Measurements from ENCODE around the gene C1orf122. TPM values are rescaled to one million over a fixed set of nuclear protein-coding genes. Genes with fewer than 3 reads are reported as not detected.

Gene C1orf122
- total and polyA plus RNA-seq, 4 donors: 4.5 to 45.1 (median 18.2) TPM

DNA sequence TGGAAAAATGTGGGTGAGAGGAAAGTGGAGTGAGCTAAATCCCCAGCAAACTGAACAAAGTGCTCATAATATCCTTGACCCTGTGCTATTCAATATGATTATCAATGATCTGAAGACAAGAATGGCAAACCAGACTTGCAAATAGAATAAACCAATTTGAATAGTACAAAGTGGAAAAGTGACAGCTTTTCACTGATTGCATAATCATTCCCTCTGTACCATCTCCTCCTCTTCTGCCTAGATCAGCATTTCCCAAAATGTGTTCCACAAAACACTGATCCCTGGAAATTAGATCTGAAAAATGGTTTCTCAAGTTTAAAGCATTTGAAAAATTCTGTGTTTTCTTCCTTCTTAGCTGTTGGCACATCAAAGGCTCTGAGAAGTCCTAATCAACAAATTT, 43.7 kb downstream of the C1orf122 start:
- Histone ChIP-seq H3K36me3 (ENCODE audit: control insufficient read depth in 4 of 4, insufficient read depth in 3 of 4, low read depth in 1 of 4, low read length in 3 of 4) (peaks cover 0 to 8% (median 5%) of the 10 kb centered on the region in 4 donors), H3K4me1 (ENCODE audit: control insufficient read depth in 4 of 4, insufficient read depth in 4 of 4, low read length in 3 of 4) (peaks cover 0 to 20% (median 12%) of the 10 kb centered on the region in 4 donors), H3K9me3 (ENCODE audit: control insufficient read depth in 4 of 4, low read length in 3 of 4) (no peaks in the 10 kb centered on the region), H3K9ac (ENCODE audit: low read depth in 1 of 2, low read length in 2 of 2) (no peak overlapping the region), H3K4me3 (ENCODE audit: low read depth in 1 of 3, low read length in 3 of 3) (no peak overlapping the region), H3K27me3 (ENCODE audit: control insufficient read depth in 4 of 4, insufficient read depth in 4 of 4, low read length in 3 of 4) (no peaks in the 10 kb centered on the region), H3K27ac (ENCODE audit: low read depth in 1 of 2, low read length in 2 of 2) (peak overlapping the region; percentile 33 to 37)
- no peak for DNase-seq (ENCODE audit: low spot score)
- TF ChIP-seq CTCF (IDR thresholded peaks at IDR 0.05; ENCODE audit: low read depth, low read length, missing input control) (no peak), JUND (IDR thresholded peaks at IDR 0.05) (no peak), SP1 (IDR thresholded peaks at IDR 0.05) (no peak), YY1 (IDR thresholded peaks at IDR 0.05) (no peak), RAD21 (IDR thresholded peaks at IDR 0.05) (no peak), FOXA2 (IDR thresholded peaks at IDR 0.05) (no peak), FOXA1 (IDR thresholded peaks at IDR 0.05) (no peak)
- TF ChIP-seq, protein P1, sequence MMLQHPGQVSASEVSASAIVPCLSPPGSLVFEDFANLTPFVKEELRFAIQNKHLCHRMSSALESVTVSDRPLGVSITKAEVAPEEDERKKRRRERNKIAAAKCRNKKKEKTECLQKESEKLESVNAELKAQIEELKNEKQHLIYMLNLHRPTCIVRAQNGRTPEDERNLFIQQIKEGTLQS (IDR thresholded peaks at IDR 0.05): no peak

GRCh38 chr1:37851782-37852210, 44.2 kb downstream of the C1orf122 start:
- no peak for TF ChIP-seq HNF4G (IDR thresholded peaks at IDR 0.05)
- no peak for TF ChIP-seq NR2F2 (IDR thresholded peaks at IDR 0.05)
- TF ChIP-seq EGR1 (IDR thresholded peaks at IDR 0.05; ENCODE audit: low read depth in 2 of 2): no peak
- no peak for TF ChIP-seq SP1 (IDR thresholded peaks at IDR 0.05)
- TF ChIP-seq FOXA2 (IDR thresholded peaks at IDR 0.05): no peak
- no peak for TF ChIP-seq RAD21 (IDR thresholded peaks at IDR 0.05)
- no peak for TF ChIP-seq GABPA (IDR thresholded peaks at IDR 0.05 in 1 of 2, conservative IDR thresholded peaks at IDR 0.05 in 1 of 2)
- no peak for TF ChIP-seq MAX (IDR thresholded peaks at IDR 0.05)
- TF ChIP-seq RXRA (IDR thresholded peaks at IDR 0.05): no peak
- TF ChIP-seq FOXA1 (IDR thresholded peaks at IDR 0.05): no peak
- TF ChIP-seq JUND (IDR thresholded peaks at IDR 0.05): no peak
- TF ChIP-seq, protein P2, sequence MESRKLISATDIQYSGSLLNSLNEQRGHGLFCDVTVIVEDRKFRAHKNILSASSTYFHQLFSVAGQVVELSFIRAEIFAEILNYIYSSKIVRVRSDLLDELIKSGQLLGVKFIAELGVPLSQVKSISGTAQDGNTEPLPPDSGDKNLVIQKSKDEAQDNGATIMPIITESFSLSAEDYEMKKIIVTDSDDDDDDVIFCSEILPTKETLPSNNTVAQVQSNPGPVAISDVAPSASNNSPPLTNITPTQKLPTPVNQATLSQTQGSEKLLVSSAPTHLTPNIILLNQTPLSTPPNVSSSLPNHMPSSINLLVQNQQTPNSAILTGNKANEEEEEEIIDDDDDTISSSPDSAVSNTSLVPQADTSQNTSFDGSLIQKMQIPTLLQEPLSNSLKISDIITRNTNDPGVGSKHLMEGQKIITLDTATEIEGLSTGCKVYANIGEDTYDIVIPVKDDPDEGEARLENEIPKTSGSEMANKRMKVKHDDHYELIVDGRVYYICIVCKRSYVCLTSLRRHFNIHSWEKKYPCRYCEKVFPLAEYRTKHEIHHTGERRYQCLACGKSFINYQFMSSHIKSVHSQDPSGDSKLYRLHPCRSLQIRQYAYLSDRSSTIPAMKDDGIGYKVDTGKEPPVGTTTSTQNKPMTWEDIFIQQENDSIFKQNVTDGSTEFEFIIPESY (IDR thresholded peaks at IDR 0.05): no peak
- TF ChIP-seq TAF1 (conservative IDR thresholded peaks at IDR 0.05): no peak
- TF ChIP-seq CTCF (IDR thresholded peaks at IDR 0.05; ENCODE audit: low read depth, low read length, missing input control): no peak
- no peak for TF ChIP-seq HNF4A (conservative IDR thresholded peaks at IDR 0.05)

More at GRCh38 chr1:37851782-37852210, 44.2 kb downstream of the C1orf122 start:
- H3K36me3 ChIP-seq (ENCODE audit: control insufficient read depth in 4 of 4, insufficient read depth in 3 of 4, low read depth in 1 of 4, low read length in 3 of 4): peaks cover 0 to 8% (median 5%) of the 10 kb centered on the region in 4 donors
- H3K4me1 ChIP-seq (ENCODE audit: control insufficient read depth in 4 of 4, insufficient read depth in 4 of 4, low read length in 3 of 4): peaks cover 0 to 18% (median 12%) of the 10 kb centered on the region in 4 donors
- WGBS: 80% methylated on average over 2 of the region's 2 CpGs
- H3K27me3 ChIP-seq (ENCODE audit: control insufficient read depth in 4 of 4, insufficient read depth in 4 of 4, low read length in 3 of 4): no peaks in the 10 kb centered on the region
- no peak for DNase-seq (ENCODE audit: low spot score)
- H3K4me3 ChIP-seq (ENCODE audit: low read depth in 1 of 3, low read length in 3 of 3): no peak overlapping the region
- H3K9me3 ChIP-seq (ENCODE audit: control insufficient read depth in 4 of 4, low read length in 3 of 4): no peaks in the 10 kb centered on the region
- H3K9ac ChIP-seq (ENCODE audit: low read depth in 1 of 2, low read length in 2 of 2): no peak overlapping the region
- H3K27ac ChIP-seq (ENCODE audit: low read depth in 1 of 2, low read length in 2 of 2): no peak overlapping the region
